Measurements from ENCODE around the gene OR13H1.
"Not testable (repeated sequence)": the region's sequence is repeated elsewhere in the genome, so short reads cannot be mapped to it uniquely, and the experiment has no call there.

Gene OR13H1

GRCh38 chrX:131543774-131544173 is at the start of gene OR13H1:
Gene OR13H1 (plus strand): TSS chrX:131544074. CDS start chrX:131544074, 0 bp downstream.
- Histone ChIP-seq H3K9me3 (ENCODE audit: control insufficient read depth in 1 of 2, low read length in 2 of 2) (no peaks in the 10 kb centered on the region), H3K27me3 (ENCODE audit: control insufficient read depth in 1 of 2, insufficient read depth in 2 of 2, low read length in 2 of 2) (no peaks in the 10 kb centered on the region), H3K4me3 (ENCODE audit: low read depth in 1 of 2, low read length in 2 of 2) (no peak within 1 kb of the TSS), H3K36me3 (ENCODE audit: control insufficient read depth in 1 of 2, insufficient read depth in 2 of 2, low read length in 2 of 2) (no peaks in the 10 kb centered on the region), H3K4me1 (ENCODE audit: control insufficient read depth in 1 of 2, insufficient read depth in 2 of 2, low read length in 2 of 2) (no peaks in the 10 kb centered on the region), H3K27ac (ENCODE audit: low read depth, low read length) (no peak within 1 kb of the TSS), H3K9ac (ENCODE audit: low read depth in 1 of 2, low read length in 2 of 2) (no peak within 1 kb of the TSS)

DNA sequence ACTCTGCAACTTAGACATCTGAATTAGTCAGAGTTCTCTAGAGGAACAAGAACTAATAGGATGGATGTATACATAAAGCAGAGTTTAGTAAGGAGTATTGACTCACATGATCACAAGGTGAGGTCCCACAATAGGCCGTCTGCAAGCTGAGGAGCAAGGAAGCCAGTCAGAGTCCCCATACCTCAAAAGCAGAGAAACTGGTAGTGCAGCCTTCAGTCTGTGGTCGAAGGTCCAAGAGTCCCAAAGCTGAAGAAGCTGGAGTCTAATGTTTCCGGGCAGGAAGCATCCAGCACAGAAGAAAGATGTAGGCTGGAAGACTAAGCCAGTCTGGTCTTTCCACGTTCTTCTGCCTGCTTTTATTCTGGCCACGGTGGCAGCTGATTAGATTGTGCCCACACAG is 42.3 kb upstream of the OR13H1 start:
- H3K9me3 ChIP-seq (ENCODE audit: control insufficient read depth in 1 of 2, low read length in 2 of 2); H3K4me1 ChIP-seq (ENCODE audit: control insufficient read depth in 1 of 2, insufficient read depth in 2 of 2, low read length in 2 of 2); H3K9ac ChIP-seq (ENCODE audit: low read depth in 1 of 2, low read length in 2 of 2); H3K36me3 ChIP-seq (ENCODE audit: control insufficient read depth in 1 of 2, insufficient read depth in 2 of 2, low read length in 2 of 2); H3K27me3 ChIP-seq (ENCODE audit: control insufficient read depth in 1 of 2, insufficient read depth in 2 of 2, low read length in 2 of 2); H3K4me3 ChIP-seq (ENCODE audit: low read depth in 1 of 2, low read length in 2 of 2); H3K27ac ChIP-seq (ENCODE audit: low read depth, low read length): not testable (repeated sequence)

DNA sequence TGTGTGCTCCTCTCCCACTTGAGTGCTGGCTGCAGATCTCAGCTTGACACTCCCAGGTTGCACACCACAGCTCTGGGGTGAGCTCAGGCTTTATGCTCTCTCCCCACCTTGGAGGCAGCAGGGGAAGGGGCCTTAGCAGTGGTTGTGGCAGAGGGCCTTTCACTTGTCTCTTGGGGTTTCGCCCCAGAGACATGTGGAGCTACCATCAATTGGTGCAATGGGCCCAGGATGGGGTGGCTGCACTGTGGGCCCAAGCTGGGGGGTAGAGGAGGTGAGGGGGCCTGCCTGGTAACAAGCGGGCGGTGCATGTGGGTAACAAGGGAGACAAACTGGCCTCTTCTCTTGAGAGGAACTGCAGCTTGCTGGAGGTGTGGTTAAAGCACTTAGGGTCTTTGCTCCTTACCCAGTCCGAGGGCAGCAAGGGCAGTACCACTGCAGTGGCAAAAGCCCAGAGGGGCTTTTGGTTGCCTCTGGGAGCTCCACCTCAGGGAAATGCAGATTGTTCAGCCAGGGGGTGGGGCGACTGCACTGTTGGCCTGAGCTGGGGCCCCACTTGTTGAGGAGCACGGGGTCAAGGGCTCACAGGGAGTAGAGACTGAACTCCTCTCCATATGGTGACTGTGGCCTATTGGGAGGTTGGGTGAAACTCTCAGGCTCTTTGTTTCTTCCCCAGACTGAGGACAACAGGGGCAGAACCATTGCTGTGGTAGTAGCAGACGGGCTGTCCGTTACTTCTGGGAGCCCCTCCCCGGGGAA is 30.5 kb upstream of the OR13H1 start:
- Histone ChIP-seq H3K4me3 (ENCODE audit: low read depth in 1 of 2, low read length in 2 of 2) (no peak overlapping the region), H3K36me3 (ENCODE audit: control insufficient read depth in 1 of 2, insufficient read depth in 2 of 2, low read length in 2 of 2) (no peaks in the 10 kb centered on the region), H3K4me1 (ENCODE audit: control insufficient read depth in 1 of 2, insufficient read depth in 2 of 2, low read length in 2 of 2) (no peaks in the 10 kb centered on the region), H3K27me3 (ENCODE audit: control insufficient read depth in 1 of 2, insufficient read depth in 2 of 2, low read length in 2 of 2) (no peaks in the 10 kb centered on the region), H3K9me3 (ENCODE audit: control insufficient read depth in 1 of 2, low read length in 2 of 2) (no peaks in the 10 kb centered on the region), H3K27ac (ENCODE audit: low read depth, low read length) (no peak overlapping the region), H3K9ac (ENCODE audit: low read depth in 1 of 2, low read length in 2 of 2) (no peak overlapping the region)

- Histone ChIP-seq H3K36me3 (ENCODE audit: control insufficient read depth in 1 of 2, insufficient read depth in 2 of 2, low read length in 2 of 2) (no peaks in the 10 kb centered on the region), H3K27ac (ENCODE audit: low read depth, low read length) (no peak overlapping the region), H3K9ac (ENCODE audit: low read depth in 1 of 2, low read length in 2 of 2) (no peak overlapping the region), H3K4me1 (ENCODE audit: control insufficient read depth in 1 of 2, insufficient read depth in 2 of 2, low read length in 2 of 2) (no peaks in the 10 kb centered on the region), H3K9me3 (ENCODE audit: control insufficient read depth in 1 of 2, low read length in 2 of 2) (no peaks in the 10 kb centered on the region), H3K27me3 (ENCODE audit: control insufficient read depth in 1 of 2, insufficient read depth in 2 of 2, low read length in 2 of 2) (no peaks in the 10 kb centered on the region), H3K4me3 (ENCODE audit: low read depth in 1 of 2, low read length in 2 of 2) (no peak overlapping the region)
These were observed 22.1 kb upstream of the OR13H1 start for GRCh38 chrX:131521824-131522223.

DNA sequence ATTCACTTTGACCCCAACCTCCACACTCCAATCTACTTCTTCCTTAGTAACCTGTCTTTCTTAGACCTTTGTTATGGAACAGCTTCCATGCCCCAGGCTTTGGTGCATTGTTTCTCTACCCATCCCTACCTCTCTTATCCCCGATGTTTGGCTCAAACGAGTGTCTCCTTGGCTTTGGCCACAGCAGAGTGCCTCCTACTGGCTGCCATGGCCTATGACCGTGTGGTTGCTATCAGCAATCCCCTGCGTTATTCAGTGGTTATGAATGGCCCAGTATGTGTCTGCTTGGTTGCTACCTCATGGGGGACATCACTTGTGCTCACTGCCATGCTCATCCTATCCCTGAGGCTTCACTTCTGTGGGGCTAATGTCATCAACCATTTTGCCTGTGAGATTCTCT is 344 bp downstream of the OR13H1 start:
- Histone ChIP-seq H3K4me1 (ENCODE audit: control insufficient read depth in 1 of 2, insufficient read depth in 2 of 2, low read length in 2 of 2) (no peaks in the 10 kb centered on the region), H3K9ac (ENCODE audit: low read depth in 1 of 2, low read length in 2 of 2) (no peak overlapping the region), H3K27ac (ENCODE audit: low read depth, low read length) (no peak overlapping the region), H3K4me3 (ENCODE audit: low read depth in 1 of 2, low read length in 2 of 2) (no peak overlapping the region), H3K27me3 (ENCODE audit: control insufficient read depth in 1 of 2, insufficient read depth in 2 of 2, low read length in 2 of 2) (no peaks in the 10 kb centered on the region), H3K36me3 (ENCODE audit: control insufficient read depth in 1 of 2, insufficient read depth in 2 of 2, low read length in 2 of 2) (no peaks in the 10 kb centered on the region), H3K9me3 (ENCODE audit: control insufficient read depth in 1 of 2, low read length in 2 of 2) (no peaks in the 10 kb centered on the region)

- H3K27me3 ChIP-seq (ENCODE audit: control insufficient read depth in 1 of 2, insufficient read depth in 2 of 2, low read length in 2 of 2), result no peaks in the 10 kb centered on the region
- no peaks in the 10 kb centered on the region for H3K36me3 ChIP-seq (ENCODE audit: control insufficient read depth in 1 of 2, insufficient read depth in 2 of 2, low read length in 2 of 2)
- no peaks in the 10 kb centered on the region for H3K4me1 ChIP-seq (ENCODE audit: control insufficient read depth in 1 of 2, insufficient read depth in 2 of 2, low read length in 2 of 2)
- H3K9ac ChIP-seq (ENCODE audit: low read depth in 1 of 2, low read length in 2 of 2), result no peak overlapping the region
- no peaks in the 10 kb centered on the region for H3K9me3 ChIP-seq (ENCODE audit: control insufficient read depth in 1 of 2, low read length in 2 of 2)
- no peak overlapping the region for H3K4me3 ChIP-seq (ENCODE audit: low read depth in 1 of 2, low read length in 2 of 2)
- H3K27ac ChIP-seq (ENCODE audit: low read depth, low read length), result no peak overlapping the region
These were observed 5.1 kb downstream of the OR13H1 start for GRCh38 chrX:131549011-131549410.

- not testable (repeated sequence) for H3K36me3 ChIP-seq (ENCODE audit: control insufficient read depth in 1 of 2, insufficient read depth in 2 of 2, low read length in 2 of 2); H3K27me3 ChIP-seq (ENCODE audit: control insufficient read depth in 1 of 2, insufficient read depth in 2 of 2, low read length in 2 of 2); H3K9me3 ChIP-seq (ENCODE audit: control insufficient read depth in 1 of 2, low read length in 2 of 2); H3K4me1 ChIP-seq (ENCODE audit: control insufficient read depth in 1 of 2, insufficient read depth in 2 of 2, low read length in 2 of 2); H3K9ac ChIP-seq (ENCODE audit: low read depth in 1 of 2, low read length in 2 of 2); H3K4me3 ChIP-seq (ENCODE audit: low read depth in 1 of 2, low read length in 2 of 2); H3K27ac ChIP-seq (ENCODE audit: low read depth, low read length)
These were observed 8.6 kb downstream of the OR13H1 start for GRCh38 chrX:131552453-131552852.

GRCh38 chrX:131558562-131558961 is 14.7 kb downstream of the OR13H1 start:
- H3K9ac ChIP-seq (ENCODE audit: low read depth in 1 of 2, low read length in 2 of 2), result no peak overlapping the region
- H3K27me3 ChIP-seq (ENCODE audit: control insufficient read depth in 1 of 2, insufficient read depth in 2 of 2, low read length in 2 of 2), result no peaks in the 10 kb centered on the region
- H3K9me3 ChIP-seq (ENCODE audit: control insufficient read depth in 1 of 2, low read length in 2 of 2), result no peaks in the 10 kb centered on the region
- no peaks in the 10 kb centered on the region for H3K4me1 ChIP-seq (ENCODE audit: control insufficient read depth in 1 of 2, insufficient read depth in 2 of 2, low read length in 2 of 2)
- no peaks in the 10 kb centered on the region for H3K36me3 ChIP-seq (ENCODE audit: control insufficient read depth in 1 of 2, insufficient read depth in 2 of 2, low read length in 2 of 2)
- no peak overlapping the region for H3K4me3 ChIP-seq (ENCODE audit: low read depth in 1 of 2, low read length in 2 of 2)
- no peak overlapping the region for H3K27ac ChIP-seq (ENCODE audit: low read depth, low read length)

GRCh38 chrX:131564553-131565229 is 20.8 kb downstream of the OR13H1 start:
- H3K9ac ChIP-seq (ENCODE audit: low read depth in 1 of 2, low read length in 2 of 2), result no peak overlapping the region
- H3K27me3 ChIP-seq (ENCODE audit: control insufficient read depth in 1 of 2, insufficient read depth in 2 of 2, low read length in 2 of 2), result no peaks in the 10 kb centered on the region
- H3K4me3 ChIP-seq (ENCODE audit: low read depth in 1 of 2, low read length in 2 of 2), result no peak overlapping the region
- no peak overlapping the region for H3K27ac ChIP-seq (ENCODE audit: low read depth, low read length)
- no peaks in the 10 kb centered on the region for H3K9me3 ChIP-seq (ENCODE audit: control insufficient read depth in 1 of 2, low read length in 2 of 2)
- H3K4me1 ChIP-seq (ENCODE audit: control insufficient read depth in 1 of 2, insufficient read depth in 2 of 2, low read length in 2 of 2), result no peaks in the 10 kb centered on the region
- no peaks in the 10 kb centered on the region for H3K36me3 ChIP-seq (ENCODE audit: control insufficient read depth in 1 of 2, insufficient read depth in 2 of 2, low read length in 2 of 2)

DNA sequence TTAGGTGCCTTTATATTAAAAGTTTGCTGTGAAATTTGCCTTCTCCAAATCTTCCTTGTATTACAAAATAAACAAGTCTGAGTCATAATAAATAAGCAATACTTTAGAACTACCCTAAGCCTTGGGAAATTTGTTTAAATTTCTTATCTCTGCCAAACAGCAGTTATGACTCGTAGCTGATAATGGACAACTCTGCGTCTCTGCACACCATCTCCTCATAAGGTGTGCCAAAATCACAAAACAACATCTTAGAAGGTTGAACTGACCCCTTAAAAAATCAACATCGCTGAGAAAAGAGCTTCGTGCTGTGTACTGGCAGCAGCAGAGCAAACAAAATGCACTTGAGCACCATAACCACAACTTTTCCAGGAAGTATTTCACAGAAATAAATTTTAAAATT is 22.0 kb downstream of the OR13H1 start:
- Histone ChIP-seq H3K4me3 (ENCODE audit: low read depth in 1 of 2, low read length in 2 of 2) (no peak overlapping the region), H3K27me3 (ENCODE audit: control insufficient read depth in 1 of 2, insufficient read depth in 2 of 2, low read length in 2 of 2) (no peaks in the 10 kb centered on the region), H3K4me1 (ENCODE audit: control insufficient read depth in 1 of 2, insufficient read depth in 2 of 2, low read length in 2 of 2) (no peaks in the 10 kb centered on the region), H3K36me3 (ENCODE audit: control insufficient read depth in 1 of 2, insufficient read depth in 2 of 2, low read length in 2 of 2) (no peaks in the 10 kb centered on the region), H3K9ac (ENCODE audit: low read depth in 1 of 2, low read length in 2 of 2) (no peak overlapping the region), H3K27ac (ENCODE audit: low read depth, low read length) (no peak overlapping the region), H3K9me3 (ENCODE audit: control insufficient read depth in 1 of 2, low read length in 2 of 2) (no peaks in the 10 kb centered on the region)

Data from duodenal mucosa (tissue), 2 donors.